GM12874 (cell line): ENCODE results near the gene CBX4.

Experiments
- TF ChIP-seq, protein P1 (sequence below): IDR thresholded peaks from 2 replicates; pipeline ENCODE4 v1.5.1; 2011; ENCODE audit warnings: low read depth, mild to moderate bottlenecking, control low read depth, low read length, moderate library complexity; ENCODE audit not compliant: insufficient read depth

Gene CBX4

GRCh38 chr17:79855331-79856124 is 16.3 kb upstream of the CBX4 start:
- TF ChIP-seq, protein P1, sequence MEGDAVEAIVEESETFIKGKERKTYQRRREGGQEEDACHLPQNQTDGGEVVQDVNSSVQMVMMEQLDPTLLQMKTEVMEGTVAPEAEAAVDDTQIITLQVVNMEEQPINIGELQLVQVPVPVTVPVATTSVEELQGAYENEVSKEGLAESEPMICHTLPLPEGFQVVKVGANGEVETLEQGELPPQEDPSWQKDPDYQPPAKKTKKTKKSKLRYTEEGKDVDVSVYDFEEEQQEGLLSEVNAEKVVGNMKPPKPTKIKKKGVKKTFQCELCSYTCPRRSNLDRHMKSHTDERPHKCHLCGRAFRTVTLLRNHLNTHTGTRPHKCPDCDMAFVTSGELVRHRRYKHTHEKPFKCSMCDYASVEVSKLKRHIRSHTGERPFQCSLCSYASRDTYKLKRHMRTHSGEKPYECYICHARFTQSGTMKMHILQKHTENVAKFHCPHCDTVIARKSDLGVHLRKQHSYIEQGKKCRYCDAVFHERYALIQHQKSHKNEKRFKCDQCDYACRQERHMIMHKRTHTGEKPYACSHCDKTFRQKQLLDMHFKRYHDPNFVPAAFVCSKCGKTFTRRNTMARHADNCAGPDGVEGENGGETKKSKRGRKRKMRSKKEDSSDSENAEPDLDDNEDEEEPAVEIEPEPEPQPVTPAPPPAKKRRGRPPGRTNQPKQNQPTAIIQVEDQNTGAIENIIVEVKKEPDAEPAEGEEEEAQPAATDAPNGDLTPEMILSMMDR = no peak

- TF ChIP-seq, protein P1 = no peak
These were observed 15.1 kb upstream of the CBX4 start for GRCh38 chr17:79854080-79855060.

DNA sequence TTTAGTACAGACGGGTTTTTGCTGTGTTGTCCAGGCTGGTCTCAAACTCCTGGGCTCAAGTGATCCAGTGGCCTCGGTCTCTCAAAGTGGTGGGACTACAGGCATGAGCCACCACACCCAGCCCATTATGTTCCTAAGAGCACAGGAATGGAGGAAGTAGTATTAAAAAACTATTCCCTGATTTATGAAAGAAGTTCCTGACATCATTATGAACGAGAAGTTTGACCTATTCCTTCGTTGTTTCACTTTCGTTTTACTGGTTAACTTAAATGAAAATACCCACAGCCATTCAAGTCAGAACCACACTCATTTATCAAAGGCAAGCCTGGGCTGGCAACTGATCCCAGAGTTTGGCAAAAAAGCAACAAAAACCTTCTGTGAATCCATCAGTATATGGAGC is 13.5 kb upstream of the CBX4 start:
- TF ChIP-seq, protein P1 = no peak

DNA sequence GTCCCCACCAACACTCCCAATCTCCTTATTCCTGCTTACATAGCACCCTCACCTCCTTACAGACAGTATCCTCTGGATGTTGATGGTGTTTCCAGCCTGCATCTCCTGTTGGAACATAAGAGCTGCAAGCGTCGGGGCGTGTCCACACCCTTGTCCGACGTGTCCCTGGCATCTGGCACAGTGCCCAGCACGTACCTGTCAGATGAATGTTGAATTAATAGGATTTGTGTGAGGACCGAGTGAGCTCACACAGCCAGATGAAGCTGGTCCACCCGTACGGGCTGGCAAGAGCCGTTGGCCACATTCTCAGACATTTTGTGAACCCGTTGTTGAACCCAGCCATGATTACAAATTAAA is 12.2 kb upstream of the CBX4 start:
- TF ChIP-seq, protein P1 = no peak

DNA sequence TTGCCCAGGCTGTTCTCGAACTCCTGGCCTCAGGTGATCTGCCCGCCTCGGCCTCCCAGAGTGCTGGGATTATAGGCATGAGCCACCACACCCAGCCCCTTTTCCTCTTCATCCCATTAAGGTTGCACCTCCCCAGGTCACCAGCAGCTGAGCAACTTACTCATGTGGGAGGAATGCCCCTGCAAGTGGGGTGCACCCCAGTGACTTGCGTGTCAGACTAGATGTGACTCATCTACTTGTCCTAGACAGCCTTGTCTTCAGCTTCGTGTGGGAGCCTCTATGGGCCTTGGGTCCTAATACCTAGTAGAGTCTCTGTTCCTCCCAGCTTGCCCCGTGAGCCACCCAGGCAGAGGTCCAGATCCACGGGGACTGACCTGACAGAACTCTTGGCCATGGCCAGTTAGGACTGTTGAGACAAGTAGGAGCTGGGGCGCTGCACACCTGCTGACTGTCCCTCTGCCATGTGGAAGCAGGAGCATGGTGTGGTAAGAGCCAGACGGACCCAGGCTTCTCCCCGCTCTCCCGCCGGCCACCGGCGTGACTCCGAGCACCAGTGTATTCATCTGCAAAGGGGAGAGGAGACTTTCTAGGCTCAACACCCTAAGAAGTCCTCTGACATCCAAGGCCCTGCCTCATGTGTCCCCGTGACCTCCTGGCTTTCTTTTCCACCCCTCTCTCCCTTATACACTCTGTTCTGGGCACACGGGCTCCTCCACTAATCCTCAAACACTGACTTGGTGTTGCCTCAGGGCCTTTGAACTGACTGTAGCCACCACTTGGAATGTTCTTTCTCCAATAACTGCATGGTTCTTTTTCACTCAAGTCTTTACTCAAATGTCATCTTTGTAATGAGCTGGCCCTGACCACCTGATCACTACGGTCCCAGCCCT is 11.6 kb upstream of the CBX4 start:
- TF ChIP-seq, protein P1 = no peak

DNA sequence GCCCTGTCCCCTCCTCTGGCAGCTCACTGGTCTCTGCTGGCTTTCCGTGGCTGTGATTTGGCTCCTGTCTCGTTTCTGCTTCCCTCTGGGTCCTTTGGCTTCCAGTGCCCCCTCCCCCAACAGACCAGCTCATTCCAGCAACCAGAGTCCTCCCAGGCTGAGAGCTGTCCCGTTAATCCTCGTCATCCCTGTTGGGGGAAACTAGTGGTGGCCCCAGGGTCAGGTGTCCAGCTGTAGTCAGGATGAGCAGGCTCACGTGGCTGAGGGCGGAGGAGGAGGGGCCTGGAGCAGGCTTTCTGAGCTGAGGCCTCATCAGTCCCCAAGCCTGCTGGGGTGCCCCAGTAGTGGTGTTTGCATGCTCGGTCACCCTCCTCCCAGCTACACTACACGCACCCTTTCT is 10.7 kb upstream of the CBX4 start:
- TF ChIP-seq, protein P1 = no peak

- TF ChIP-seq, protein P1 = no peak
These were observed 9.1 kb upstream of the CBX4 start for GRCh38 chr17:79848370-79848766.
